ENCODE measurements around the gene CUL4A.

DNA sequence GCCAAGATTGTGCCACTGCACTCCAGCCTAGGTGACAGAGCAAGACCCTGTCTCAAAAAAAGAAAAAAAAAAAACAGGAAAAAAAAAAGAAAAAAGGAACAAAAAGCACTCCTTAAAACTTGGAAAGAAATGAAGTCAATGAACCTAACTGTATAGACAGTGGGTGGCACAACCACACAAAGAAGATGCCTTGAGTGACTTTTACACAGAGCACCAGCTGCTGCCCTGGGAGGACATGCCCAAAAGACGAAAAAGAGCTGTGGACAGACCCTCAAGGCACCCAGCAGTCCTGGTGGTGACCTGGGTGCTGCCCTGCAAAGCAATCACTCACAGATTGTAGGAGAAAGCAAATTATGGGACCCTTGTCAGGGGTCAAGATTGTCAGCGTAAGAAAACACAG lies 81.7 kb downstream of the CUL4A start:
- TF ChIP-seq, protein P1, sequence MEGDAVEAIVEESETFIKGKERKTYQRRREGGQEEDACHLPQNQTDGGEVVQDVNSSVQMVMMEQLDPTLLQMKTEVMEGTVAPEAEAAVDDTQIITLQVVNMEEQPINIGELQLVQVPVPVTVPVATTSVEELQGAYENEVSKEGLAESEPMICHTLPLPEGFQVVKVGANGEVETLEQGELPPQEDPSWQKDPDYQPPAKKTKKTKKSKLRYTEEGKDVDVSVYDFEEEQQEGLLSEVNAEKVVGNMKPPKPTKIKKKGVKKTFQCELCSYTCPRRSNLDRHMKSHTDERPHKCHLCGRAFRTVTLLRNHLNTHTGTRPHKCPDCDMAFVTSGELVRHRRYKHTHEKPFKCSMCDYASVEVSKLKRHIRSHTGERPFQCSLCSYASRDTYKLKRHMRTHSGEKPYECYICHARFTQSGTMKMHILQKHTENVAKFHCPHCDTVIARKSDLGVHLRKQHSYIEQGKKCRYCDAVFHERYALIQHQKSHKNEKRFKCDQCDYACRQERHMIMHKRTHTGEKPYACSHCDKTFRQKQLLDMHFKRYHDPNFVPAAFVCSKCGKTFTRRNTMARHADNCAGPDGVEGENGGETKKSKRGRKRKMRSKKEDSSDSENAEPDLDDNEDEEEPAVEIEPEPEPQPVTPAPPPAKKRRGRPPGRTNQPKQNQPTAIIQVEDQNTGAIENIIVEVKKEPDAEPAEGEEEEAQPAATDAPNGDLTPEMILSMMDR (IDR thresholded peaks at IDR 0.05 in 4 of 5, conservative IDR thresholded peaks at IDR 0.05 in 1 of 5): no peak
- TF ChIP-seq POLR2A (IDR thresholded peaks at IDR 0.05): no peak
